ENCODE measurements around the gene HOXA3.

The HOXA3 gene

GRCh38 chr7:27119412-27119911 is 32.9 kb downstream of the HOXA3 start:
- peaks cover 95% of the 10 kb centered on the region for H3K27me3 ChIP-seq (replicated peaks)
- in situ Hi-C loops (cut with HindIII; ENCODE audit: low pct_ligation_motif_present, low sequenced_read_pairs): no loop called here
- no peak for DNase-seq
- no peak overlapping the region for H3K4me3 ChIP-seq (ENCODE audit: low read depth, low read length)
- H3K36me3 ChIP-seq (replicated peaks): no peaks in the 10 kb centered on the region
- no peak for TF ChIP-seq CTCF (IDR thresholded peaks at IDR 0.05; ENCODE audit: low read depth, low read length, missing control alignments)
- no peak overlapping the region for H3K27ac ChIP-seq

GRCh38 chr7:27118580-27118979 is 33.8 kb downstream of the HOXA3 start:
- H3K27me3 ChIP-seq (replicated peaks): peaks cover 91% of the 10 kb centered on the region
- in situ Hi-C loops (cut with HindIII; ENCODE audit: low pct_ligation_motif_present, low sequenced_read_pairs): no loop called here
- H3K36me3 ChIP-seq (replicated peaks): no peaks in the 10 kb centered on the region
- DNase-seq: no peak
- TF ChIP-seq CTCF (IDR thresholded peaks at IDR 0.05; ENCODE audit: low read depth, low read length, missing control alignments): no peak
- no peak overlapping the region for H3K27ac ChIP-seq
- H3K4me3 ChIP-seq (ENCODE audit: low read depth, low read length): no peak overlapping the region

GRCh38 chr7:27117887-27118491 is 34.4 kb downstream of the HOXA3 start:
- Histone ChIP-seq H3K36me3 (replicated peaks) (no peaks in the 10 kb centered on the region), H3K27me3 (replicated peaks) (peaks cover 91% of the 10 kb centered on the region), H3K4me3 (ENCODE audit: low read depth, low read length) (peak overlapping the region; percentile 32), H3K27ac (no peak overlapping the region)
- no peak for TF ChIP-seq CTCF (IDR thresholded peaks at IDR 0.05; ENCODE audit: low read depth, low read length, missing control alignments)
- in situ Hi-C loops (cut with HindIII; ENCODE audit: low pct_ligation_motif_present, low sequenced_read_pairs): no loop called here
- no peak for DNase-seq

GRCh38 chr7:27116962-27117886 is 35.2 kb downstream of the HOXA3 start:
- peaks cover 91% of the 10 kb centered on the region for H3K27me3 ChIP-seq (replicated peaks)
- peak overlapping the region; percentile 32 for H3K4me3 ChIP-seq (ENCODE audit: low read depth, low read length)
- DNase-seq: no peak
- H3K36me3 ChIP-seq (replicated peaks): no peaks in the 10 kb centered on the region
- in situ Hi-C loops (cut with HindIII; ENCODE audit: low pct_ligation_motif_present, low sequenced_read_pairs): no loop called here
- no peak overlapping the region for H3K27ac ChIP-seq
- TF ChIP-seq CTCF (IDR thresholded peaks at IDR 0.05; ENCODE audit: low read depth, low read length, missing control alignments): no peak

GRCh38 chr7:27116031-27116961 is 36.1 kb downstream of the HOXA3 start:
- Histone ChIP-seq H3K36me3 (replicated peaks) (no peaks in the 10 kb centered on the region), H3K27ac (no peak overlapping the region), H3K4me3 (ENCODE audit: low read depth, low read length) (peak overlapping the region; percentile 44), H3K27me3 (replicated peaks) (peaks cover 91% of the 10 kb centered on the region)
- DNase-seq: no peak
- in situ Hi-C loops (cut with HindIII; ENCODE audit: low pct_ligation_motif_present, low sequenced_read_pairs): no loop called here
- no peak for TF ChIP-seq CTCF (IDR thresholded peaks at IDR 0.05; ENCODE audit: low read depth, low read length, missing control alignments)
